HCT116 (cell line): ENCODE results near the gene SUPT16H. TPM values are rescaled to one million over a fixed set of nuclear protein-coding genes. Genes with fewer than 3 reads are reported as not detected.

Experiments used
- ATAC-seq: fragments of 200-7000 bp; cut with Tn5 transposase; 2 replicates; pipeline ENCODE4 v1.9.1; 2020; ENCODE audit warnings: mild to moderate bottlenecking, moderate library complexity
- BruUV-seq: library from RNA; stranded (reverse); fragments of 400-500 nt; replicated peaks from 2 replicates; lab custom pipeline; 2021; lab: Mats Ljungman, UMichigan
- CTCF ChIA-PET: fragments of 300-600 bp; sonication (Branson Sonifier 250); formaldehyde crosslinking; loops from one replicate; lab custom pipeline; 2021; ENCODE audit warnings: antibody characterized with exemption; lab: Charles Lee
- POLR2A ChIA-PET: fragments of 300-600, 350-600 bp; sonication (Branson Sonifier 250); formaldehyde crosslinking; loops from one replicate; lab custom pipeline; 2021; ENCODE audit warnings: antibody characterized with exemption; lab: Charles Lee
- RAD21 ChIA-PET, 2 experiments: fragments of 300-600 bp; sonication (Branson Sonifier 250); formaldehyde crosslinking; loops; one replicate each; lab custom pipeline; 2023; ENCODE audit warnings: low total read pairs in 2 of 2; ENCODE audit not compliant: uncharacterized antibody in 2 of 2, unreplicated experiment in 2 of 2, low non-redundant PET in 1 of 2; lab: Charles Lee
- DNase-seq: peaks from one replicate; pipeline ENCODE4 v3.0.0-alpha.2; 2010; ENCODE audit warnings: low read depth, low spot score
- H2AFZ ChIP-seq: fragments of 200-600 bp; shearing (Covaris generic), sonication (generic); 2 replicates; pipeline ENCODE4 v1.6.1; 2017; ENCODE audit warnings: low read depth, mixed run types, mixed read lengths, antibody characterized with exemption, low read length; ENCODE audit not compliant: poor library complexity, severe bottlenecking
- H3K27ac ChIP-seq: 2 replicates; pipeline ENCODE4 v1.5.1; 2012; ENCODE audit warnings: low read depth, low read length
- H3K27me3 ChIP-seq: fragments of 200-600 bp; sonication (generic); 2 replicates; pipeline ENCODE4 v1.6.1; 2016; ENCODE audit warnings: mixed run types, low read length, mixed read lengths; ENCODE audit not compliant: insufficient read depth
- H3K36me3 ChIP-seq, 2 experiments: fragments of 200-500 bp in 1 of 2; fragments of 200-600 bp in 1 of 2; sonication (Bioruptor generic) in 1 of 2; sonication (generic) in 1 of 2; 2 replicates each; pipeline versions ENCODE4 v1.5.1 to v1.6.1; 2014 to 2016; ENCODE audit warnings: low read length in 2 of 2, inconsistent platforms in 1 of 2, mixed read lengths in 1 of 2, mixed run types in 1 of 2; ENCODE audit not compliant: insufficient read depth in 2 of 2, control insufficient read depth in 1 of 2
- H3K4me1 ChIP-seq, 2 experiments: fragments of 200-600 bp in 1 of 2; sonication (generic) in 1 of 2; 2 replicates each; pipeline versions ENCODE4 v1.5.1 to v1.6.1; 2012 to 2017; ENCODE audit warnings: low read length in 2 of 2, inconsistent platforms in 1 of 2, mild to moderate bottlenecking in 1 of 2, mixed read lengths in 1 of 2, mixed run types in 1 of 2, moderate library complexity in 1 of 2; ENCODE audit not compliant: insufficient read depth in 2 of 2, control insufficient read depth in 1 of 2
- H3K4me2 ChIP-seq: fragments of 200-600 bp; sonication (generic); 2 replicates; pipeline ENCODE4 v1.6.1; 2017; ENCODE audit warnings: mixed run types, low read length, mixed read lengths
- H3K4me3 ChIP-seq, 2 experiments: fragments of 200-600 bp in 1 of 2; sonication (generic) in 1 of 2; replicated peaks in 1 of 2; 2 replicates each; pipeline ENCODE4 v1.5.1; 2011 to 2016; ENCODE audit warnings: low read length in 2 of 2, control low read depth in 1 of 2, low read depth in 1 of 2, mild to moderate bottlenecking in 1 of 2, mixed read lengths in 1 of 2, mixed run types in 1 of 2
- H3K79me2 ChIP-seq: fragments of 200-600 bp; sonication (generic); 2 replicates; pipeline ENCODE4 v1.6.1; 2017; ENCODE audit warnings: mild to moderate bottlenecking, mixed run types, low read length, moderate library complexity, mixed read lengths; ENCODE audit not compliant: insufficient read depth
- H3K9ac ChIP-seq: fragments of 200-600 bp; sonication (generic); 2 replicates; pipeline ENCODE4 v1.6.1; 2016; ENCODE audit warnings: low read length, mixed read lengths
- H3K9me2 ChIP-seq: fragments of 200-600 bp; sonication (generic), shearing (Covaris generic); 2 replicates; pipeline ENCODE4 v1.6.1; 2017; ENCODE audit warnings: mixed run types, mild to moderate bottlenecking, moderate library complexity; ENCODE audit not compliant: insufficient read depth
- H3K9me3 ChIP-seq, 2 experiments: fragments of 200-500 bp in 1 of 2; fragments of 200-600 bp in 1 of 2; sonication (Bioruptor generic) in 1 of 2; sonication (generic) in 1 of 2; 2 replicates each; pipeline ENCODE4 v1.6.1; 2014 to 2017; ENCODE audit warnings: low read length in 2 of 2, mixed read lengths in 2 of 2, inconsistent platforms in 1 of 2, low read depth in 1 of 2, mild to moderate bottlenecking in 1 of 2, mixed run types in 1 of 2, moderate library complexity in 1 of 2; ENCODE audit not compliant: control insufficient read depth in 1 of 2, insufficient read depth in 1 of 2
- H4K20me1 ChIP-seq: fragments of 200-600 bp; sonication (generic), shearing (Covaris generic); 2 replicates; pipeline ENCODE4 v1.6.1; 2017; ENCODE audit warnings: mixed run types, mild to moderate bottlenecking, moderate library complexity; ENCODE audit not compliant: insufficient read depth
- ATF3 ChIP-seq: IDR thresholded peaks from 2 replicates; pipeline ENCODE4 v1.6.1; 2012
- CEBPB ChIP-seq: IDR thresholded peaks from 2 replicates; pipeline ENCODE4 v1.6.1; 2012; ENCODE audit warnings: low read depth
- CTCF ChIP-seq, 3 experiments: fragments of 200-600 bp in 1 of 3; sonication (generic) in 1 of 3; IDR thresholded peaks in 2 of 3; conservative IDR thresholded peaks in 1 of 3; 2 replicates each; pipeline ENCODE4 v1.5.1; 2012 to 2017; ENCODE audit warnings: low read depth in 2 of 3, low read length in 2 of 3, antibody characterized with exemption in 1 of 3, borderline replicate concordance in 1 of 3, control low read depth in 1 of 3, mild to moderate bottlenecking in 1 of 3, mixed read lengths in 1 of 3, mixed run types in 1 of 3, moderate library complexity in 1 of 3; ENCODE audit not compliant: insufficient read depth in 1 of 3
- ELF1 ChIP-seq: IDR thresholded peaks from 2 replicates; pipeline ENCODE4 v1.6.1; 2012; ENCODE audit warnings: low read depth, borderline replicate concordance
- POLR2A ChIP-seq: IDR thresholded peaks from 2 replicates; pipeline ENCODE4 v1.7.0; 2011; ENCODE audit warnings: borderline replicate concordance; ENCODE audit not compliant: insufficient read depth, insufficient read length; ENCODE audit errors: extremely low read depth
- RAD21 ChIP-seq: IDR thresholded peaks from 2 replicates; pipeline ENCODE4 v1.6.1; 2012; ENCODE audit warnings: low read depth, mild to moderate bottlenecking
- SIN3A ChIP-seq: IDR thresholded peaks from 2 replicates; pipeline ENCODE4 v1.6.1; 2012; ENCODE audit warnings: low read depth
- SP1 ChIP-seq: IDR thresholded peaks from 2 replicates; pipeline ENCODE4 v1.6.1; 2012; ENCODE audit warnings: low read depth
- SRF ChIP-seq: IDR thresholded peaks from 2 replicates; pipeline ENCODE4 v1.6.1; 2012; ENCODE audit warnings: low read depth
- TCF7L2 ChIP-seq: IDR thresholded peaks from 2 replicates; pipeline ENCODE4 v1.7.0; 2011; ENCODE audit warnings: borderline replicate concordance, inconsistent platforms; ENCODE audit not compliant: insufficient read depth, insufficient read length; ENCODE audit errors: extremely low read depth
- YY1 ChIP-seq: IDR thresholded peaks from 2 replicates; pipeline ENCODE4 v1.6.1; 2011; ENCODE audit warnings: low read length, low read depth, moderate library complexity, mild to moderate bottlenecking; ENCODE audit not compliant: insufficient replicate concordance; ENCODE audit errors: extremely low read depth
- ZFX ChIP-seq: fragments of 450-650 bp; IDR thresholded peaks from 2 replicates; pipeline ENCODE4 v1.6.1; 2017
- intact Hi-C: fragments of 100-400 bp; cut with micrococcal nuclease; formaldehyde crosslinking; loops from 2 replicates; pipeline ENCODE4 v1.10.0; 2022
- total RNA-seq: library from RNA; stranded (reverse); gene quantifications from one replicate; pipeline ENCODE4 v1.2.1, GENCODE V29; 2021; ENCODE audit not compliant: unreplicated experiment
- TF ChIP-seq, protein P1 (sequence below): IDR thresholded peaks from 2 replicates; pipeline ENCODE4 v1.6.1; 2012; ENCODE audit warnings: low read depth

Gene SUPT16H
- total RNA-seq, 1 experiment from 2014 or later = 154 TPM

- Histone ChIP-seq H3K27ac (no peak overlapping the region), H3K79me2 (no peaks in the 10 kb centered on the region), H3K4me1 (no peaks in the 10 kb centered on the region), H3K4me3 (no peak overlapping the region), H3K9ac (no peak overlapping the region), H4K20me1 (no peaks in the 10 kb centered on the region), H3K4me2 (no peak overlapping the region), H3K27me3 (peaks cover 14% of the 10 kb centered on the region; the same call in 1 of the 2 replicates), H3K36me3 (no peaks in the 10 kb centered on the region), H3K9me2 (no peaks in the 10 kb centered on the region), H2AFZ (no peak overlapping the region), H3K9me3 (no peaks in the 10 kb centered on the region)
- intact Hi-C loops = no loop called here
- TF ChIP-seq RAD21 (no peak), ATF3 (no peak), CEBPB (no peak), POLR2A (no peak), YY1 (no peak), ZFX (no peak), SRF (no peak), SP1 (no peak), SIN3A (no peak), TCF7L2 (no peak), CTCF (IDR thresholded peaks at IDR 0.05 in 2 of 3, conservative IDR thresholded peaks at IDR 0.05 in 1 of 3; ENCODE audit: borderline replicate concordance in 1 of 3, insufficient read depth in 1 of 3, low read depth in 2 of 3, low read length in 2 of 3) (no peak), ELF1 (no peak)
- TF ChIP-seq, protein P1, sequence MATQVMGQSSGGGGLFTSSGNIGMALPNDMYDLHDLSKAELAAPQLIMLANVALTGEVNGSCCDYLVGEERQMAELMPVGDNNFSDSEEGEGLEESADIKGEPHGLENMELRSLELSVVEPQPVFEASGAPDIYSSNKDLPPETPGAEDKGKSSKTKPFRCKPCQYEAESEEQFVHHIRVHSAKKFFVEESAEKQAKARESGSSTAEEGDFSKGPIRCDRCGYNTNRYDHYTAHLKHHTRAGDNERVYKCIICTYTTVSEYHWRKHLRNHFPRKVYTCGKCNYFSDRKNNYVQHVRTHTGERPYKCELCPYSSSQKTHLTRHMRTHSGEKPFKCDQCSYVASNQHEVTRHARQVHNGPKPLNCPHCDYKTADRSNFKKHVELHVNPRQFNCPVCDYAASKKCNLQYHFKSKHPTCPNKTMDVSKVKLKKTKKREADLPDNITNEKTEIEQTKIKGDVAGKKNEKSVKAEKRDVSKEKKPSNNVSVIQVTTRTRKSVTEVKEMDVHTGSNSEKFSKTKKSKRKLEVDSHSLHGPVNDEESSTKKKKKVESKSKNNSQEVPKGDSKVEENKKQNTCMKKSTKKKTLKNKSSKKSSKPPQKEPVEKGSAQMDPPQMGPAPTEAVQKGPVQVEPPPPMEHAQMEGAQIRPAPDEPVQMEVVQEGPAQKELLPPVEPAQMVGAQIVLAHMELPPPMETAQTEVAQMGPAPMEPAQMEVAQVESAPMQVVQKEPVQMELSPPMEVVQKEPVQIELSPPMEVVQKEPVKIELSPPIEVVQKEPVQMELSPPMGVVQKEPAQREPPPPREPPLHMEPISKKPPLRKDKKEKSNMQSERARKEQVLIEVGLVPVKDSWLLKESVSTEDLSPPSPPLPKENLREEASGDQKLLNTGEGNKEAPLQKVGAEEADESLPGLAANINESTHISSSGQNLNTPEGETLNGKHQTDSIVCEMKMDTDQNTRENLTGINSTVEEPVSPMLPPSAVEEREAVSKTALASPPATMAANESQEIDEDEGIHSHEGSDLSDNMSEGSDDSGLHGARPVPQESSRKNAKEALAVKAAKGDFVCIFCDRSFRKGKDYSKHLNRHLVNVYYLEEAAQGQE = no peak
- ChIA-PET CTCF (no interaction called here), RAD21 (no interaction called here), POLR2A (no interaction called here)
- ATAC-seq (no peak), DNase-seq (no peak)
- BruUV-seq = no TSS peak
Measured at GRCh38 chr14:21320913-21321312, 62.9 kb downstream of the SUPT16H start.
